ENCODE data around the gene VNN1.

GRCh38 chr6:132685009-132685408 is 28.8 kb downstream of the VNN1 start:
- TF ChIP-seq CTCF (conservative IDR thresholded peaks at IDR 0.05 in 1 of 2, IDR thresholded peaks at IDR 0.05 in 1 of 2; ENCODE audit: low read depth in 1 of 2, low read length in 2 of 2) (no peak), EZH2 (IDR thresholded peaks at IDR 0.05; ENCODE audit: low read length, missing control alignments) (no peak)
